Liver (tissue), 9 donors: Measurements from ENCODE around the gene CCT7. TPM values are rescaled to one million over a fixed set of nuclear protein-coding genes. Genes with fewer than 3 reads are reported as not detected.

Experiments
- DNase-seq: peaks from one replicate; pipeline ENCODE4 v3.0.0-alpha.2; 2017; ENCODE audit warnings: low spot score
- H3K27ac ChIP-seq, 2 donors: one replicate each; pipeline ENCODE4 v1.7.0; 2013; ENCODE audit warnings: inconsistent platforms in 2 of 2, low read length in 2 of 2, control low read depth in 1 of 2, low read depth in 1 of 2, mild to moderate bottlenecking in 1 of 2
- H3K27me3 ChIP-seq, 4 donors: one replicate each; pipeline versions ENCODE4 v1.6.1 to v1.7.0; 2013; ENCODE audit warnings: low read length in 3 of 4, inconsistent platforms in 1 of 4, mild to moderate bottlenecking in 1 of 4, moderate library complexity in 1 of 4; ENCODE audit not compliant: control insufficient read depth in 4 of 4, insufficient read depth in 4 of 4
- H3K36me3 ChIP-seq, 4 donors: one replicate each; pipeline versions ENCODE4 v1.6.1 to v1.7.0; 2013; ENCODE audit warnings: low read length in 3 of 4, mild to moderate bottlenecking in 3 of 4, low read depth in 1 of 4, moderate library complexity in 1 of 4; ENCODE audit not compliant: control insufficient read depth in 4 of 4, insufficient read depth in 3 of 4
- H3K4me1 ChIP-seq, 4 donors: one replicate each; pipeline versions ENCODE4 v1.6.1 to v1.7.0; 2013; ENCODE audit warnings: low read length in 3 of 4, mild to moderate bottlenecking in 3 of 4, moderate library complexity in 1 of 4; ENCODE audit not compliant: control insufficient read depth in 4 of 4, insufficient read depth in 4 of 4
- H3K4me3 ChIP-seq, 3 donors: one replicate each; pipeline versions ENCODE4 v1.6.1 to v1.7.0; 2013; ENCODE audit warnings: low read length in 3 of 3, control low read depth in 1 of 3, low read depth in 1 of 3, mild to moderate bottlenecking in 1 of 3
- H3K9ac ChIP-seq, 2 donors: one replicate each; pipeline ENCODE4 v1.7.0; 2013; ENCODE audit warnings: low read length in 2 of 2, mild to moderate bottlenecking in 2 of 2, moderate library complexity in 2 of 2, control low read depth in 1 of 2, low read depth in 1 of 2
- H3K9me3 ChIP-seq, 4 donors: one replicate each; pipeline versions ENCODE4 v1.6.1 to v1.7.0; 2013; ENCODE audit warnings: low read length in 3 of 4; ENCODE audit not compliant: control insufficient read depth in 4 of 4
- EGR1 ChIP-seq, 2 donors: IDR thresholded peaks; 2 replicates each; pipeline ENCODE4 v1.6.1; 2016 to 2018; ENCODE audit warnings: antibody characterized with exemption in 2 of 2, low read depth in 2 of 2
- FOXA1 ChIP-seq: IDR thresholded peaks from 2 replicates; pipeline ENCODE4 v1.6.1; 2016; ENCODE audit warnings: antibody characterized with exemption
- FOXA2 ChIP-seq: IDR thresholded peaks from 2 replicates; pipeline ENCODE4 v1.6.1; 2016; ENCODE audit warnings: antibody characterized with exemption
- GABPA ChIP-seq, 2 donors: IDR thresholded peaks in 1 of 2; conservative IDR thresholded peaks in 1 of 2; 2 replicates each; pipeline ENCODE4 v1.6.1; 2016; ENCODE audit warnings: antibody characterized with exemption in 2 of 2, mild to moderate bottlenecking in 1 of 2, moderate library complexity in 1 of 2
- HNF4A ChIP-seq, 2 donors: conservative IDR thresholded peaks; 2 replicates each; pipeline ENCODE4 v1.6.1; 2016; ENCODE audit warnings: antibody characterized with exemption in 2 of 2, mild to moderate bottlenecking in 2 of 2
- HNF4G ChIP-seq: IDR thresholded peaks from 2 replicates; pipeline ENCODE4 v1.6.1; 2016; ENCODE audit warnings: antibody characterized with exemption
- JUND ChIP-seq, 2 donors: IDR thresholded peaks; 2 replicates each; pipeline ENCODE4 v1.6.1; 2016; ENCODE audit warnings: antibody characterized with exemption in 2 of 2
- NR2F2 ChIP-seq: IDR thresholded peaks from 2 replicates; pipeline ENCODE4 v1.6.1; 2016; ENCODE audit warnings: antibody characterized with exemption
- RAD21 ChIP-seq, 2 donors: IDR thresholded peaks; 2 replicates each; pipeline ENCODE4 v1.6.1; 2016; ENCODE audit warnings: antibody characterized with exemption in 2 of 2, mild to moderate bottlenecking in 2 of 2
- RXRA ChIP-seq, 2 donors: IDR thresholded peaks; 2 replicates each; pipeline ENCODE4 v1.6.1; 2017 to 2018; ENCODE audit warnings: antibody characterized with exemption in 2 of 2, mild to moderate bottlenecking in 1 of 2
- TAF1 ChIP-seq: conservative IDR thresholded peaks from 2 replicates; pipeline ENCODE4 v1.6.1; 2016; ENCODE audit warnings: antibody characterized with exemption, mild to moderate bottlenecking
- YY1 ChIP-seq: IDR thresholded peaks from 2 replicates; pipeline ENCODE4 v1.6.1; 2016; ENCODE audit warnings: antibody characterized with exemption, mild to moderate bottlenecking
- WGBS: extraction: QIAGEN DNeasy Blood & Tissue Kit; methylation state at CpG from one replicate; pipeline ENCODE4 v1.1.7; 2013; 5-methylcytosine and 5-hydroxymethylcytosine counted together
- polyA plus RNA-seq, 2 donors: library from polyadenylated mRNA; stranded (reverse) in 1 of 2; unstranded in 1 of 2; fragments of 200-250 nt in 1 of 2; fragments of >200 nt in 1 of 2; fragmentation: Nextera tagmentation in 1 of 2; extraction: Ambion mirVana in 1 of 2; gene quantifications; one replicate each; pipeline versions ENCODE4 v1.2.1 to v1.2.3, GENCODE V29; 2013 to 2015
- total RNA-seq, 2 donors: library from RNA; depleted of rRNA; stranded (reverse); fragments of >200 nt; gene quantifications; one replicate each; pipeline ENCODE4 v1.2.3, GENCODE V29; 2014
- TF ChIP-seq, protein P1 (sequence below): IDR thresholded peaks from 2 replicates; pipeline ENCODE4 v1.6.1; 2016; ENCODE audit warnings: antibody characterized with exemption, mild to moderate bottlenecking
- TF ChIP-seq, protein P2 (sequence below): IDR thresholded peaks from 2 replicates; pipeline ENCODE4 v1.6.1; 2016; ENCODE audit warnings: antibody characterized with exemption
- TF ChIP-seq, protein P3 (sequence below): IDR thresholded peaks from 2 replicates; pipeline ENCODE4 v1.6.1; 2016; ENCODE audit warnings: antibody characterized with exemption
- TF ChIP-seq, protein P4 (sequence below): IDR thresholded peaks from 2 replicates; pipeline ENCODE4 v1.6.1; 2016; ENCODE audit warnings: antibody characterized with exemption
- TF ChIP-seq, protein P5 (sequence below): fragments of 150-350 bp; IDR thresholded peaks from 2 replicates; pipeline ENCODE4 v1.5.1; 2017; ENCODE audit warnings: improper control_type of control experiment, low read depth, low read length; ENCODE audit not compliant: missing input control
- donor health status: healthy.
- donor health status: healthy.
- donor health status: healthy.
- donor health status: healthy.
- donor health status: healthy.

CCT7 gene
- total and polyA plus RNA-seq, 4 donors = 83.7 to 115 (median 101) TPM

DNA sequence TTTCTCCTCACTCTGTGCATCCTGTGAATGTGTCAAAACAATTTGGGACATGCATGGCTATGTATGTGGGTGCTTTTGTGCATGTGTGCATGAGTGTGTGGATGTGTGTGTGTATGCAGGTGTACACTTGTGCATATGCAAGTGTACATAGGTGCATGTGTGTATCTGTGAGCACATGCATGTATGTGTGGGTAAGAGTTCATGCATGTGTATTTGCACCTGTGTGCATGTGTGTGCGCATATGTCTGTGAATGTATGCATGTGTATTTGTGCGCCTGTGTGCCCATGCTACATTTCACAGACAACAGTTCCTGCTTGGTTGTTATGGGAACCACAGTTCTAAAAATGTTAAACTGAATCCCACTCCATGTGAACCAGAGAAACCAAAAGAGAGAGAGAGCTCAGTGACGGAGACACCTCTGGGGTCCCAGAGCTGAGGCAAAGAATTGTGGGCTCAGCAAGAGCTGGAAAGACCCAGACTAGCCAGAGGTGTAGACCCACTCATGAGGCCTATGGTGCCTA, 52.1 kb downstream of the CCT7 start:
- H3K9me3 ChIP-seq = no peaks in the 10 kb centered on the region
- H3K36me3 ChIP-seq = no peaks in the 10 kb centered on the region
- no peak overlapping the region for H3K9ac ChIP-seq
- no peak overlapping the region for H3K4me3 ChIP-seq
- WGBS = 92% methylated on average over 3 of the region's 3 CpGs
- no peak overlapping the region for H3K27ac ChIP-seq
- DNase-seq = no peak
- peaks cover under 1 to 13% (median 6%) of the 10 kb centered on the region in 4 donors for H3K4me1 ChIP-seq
- TF ChIP-seq HNF4A (conservative IDR thresholded peaks at IDR 0.05) = no peak
- TF ChIP-seq YY1 = no peak
- no peak for TF ChIP-seq GABPA (IDR thresholded peaks at IDR 0.05 in 1 of 2, conservative IDR thresholded peaks at IDR 0.05 in 1 of 2)
- TF ChIP-seq, protein P1, sequence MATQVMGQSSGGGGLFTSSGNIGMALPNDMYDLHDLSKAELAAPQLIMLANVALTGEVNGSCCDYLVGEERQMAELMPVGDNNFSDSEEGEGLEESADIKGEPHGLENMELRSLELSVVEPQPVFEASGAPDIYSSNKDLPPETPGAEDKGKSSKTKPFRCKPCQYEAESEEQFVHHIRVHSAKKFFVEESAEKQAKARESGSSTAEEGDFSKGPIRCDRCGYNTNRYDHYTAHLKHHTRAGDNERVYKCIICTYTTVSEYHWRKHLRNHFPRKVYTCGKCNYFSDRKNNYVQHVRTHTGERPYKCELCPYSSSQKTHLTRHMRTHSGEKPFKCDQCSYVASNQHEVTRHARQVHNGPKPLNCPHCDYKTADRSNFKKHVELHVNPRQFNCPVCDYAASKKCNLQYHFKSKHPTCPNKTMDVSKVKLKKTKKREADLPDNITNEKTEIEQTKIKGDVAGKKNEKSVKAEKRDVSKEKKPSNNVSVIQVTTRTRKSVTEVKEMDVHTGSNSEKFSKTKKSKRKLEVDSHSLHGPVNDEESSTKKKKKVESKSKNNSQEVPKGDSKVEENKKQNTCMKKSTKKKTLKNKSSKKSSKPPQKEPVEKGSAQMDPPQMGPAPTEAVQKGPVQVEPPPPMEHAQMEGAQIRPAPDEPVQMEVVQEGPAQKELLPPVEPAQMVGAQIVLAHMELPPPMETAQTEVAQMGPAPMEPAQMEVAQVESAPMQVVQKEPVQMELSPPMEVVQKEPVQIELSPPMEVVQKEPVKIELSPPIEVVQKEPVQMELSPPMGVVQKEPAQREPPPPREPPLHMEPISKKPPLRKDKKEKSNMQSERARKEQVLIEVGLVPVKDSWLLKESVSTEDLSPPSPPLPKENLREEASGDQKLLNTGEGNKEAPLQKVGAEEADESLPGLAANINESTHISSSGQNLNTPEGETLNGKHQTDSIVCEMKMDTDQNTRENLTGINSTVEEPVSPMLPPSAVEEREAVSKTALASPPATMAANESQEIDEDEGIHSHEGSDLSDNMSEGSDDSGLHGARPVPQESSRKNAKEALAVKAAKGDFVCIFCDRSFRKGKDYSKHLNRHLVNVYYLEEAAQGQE = no peak
- no peak for TF ChIP-seq JUND (IDR thresholded peaks at IDR 0.05)
- no peak for TF ChIP-seq EGR1 (IDR thresholded peaks at IDR 0.05; ENCODE audit: low read depth in 2 of 2)
- no peak for TF ChIP-seq NR2F2
- no peak for TF ChIP-seq HNF4G
- TF ChIP-seq, protein P2, sequence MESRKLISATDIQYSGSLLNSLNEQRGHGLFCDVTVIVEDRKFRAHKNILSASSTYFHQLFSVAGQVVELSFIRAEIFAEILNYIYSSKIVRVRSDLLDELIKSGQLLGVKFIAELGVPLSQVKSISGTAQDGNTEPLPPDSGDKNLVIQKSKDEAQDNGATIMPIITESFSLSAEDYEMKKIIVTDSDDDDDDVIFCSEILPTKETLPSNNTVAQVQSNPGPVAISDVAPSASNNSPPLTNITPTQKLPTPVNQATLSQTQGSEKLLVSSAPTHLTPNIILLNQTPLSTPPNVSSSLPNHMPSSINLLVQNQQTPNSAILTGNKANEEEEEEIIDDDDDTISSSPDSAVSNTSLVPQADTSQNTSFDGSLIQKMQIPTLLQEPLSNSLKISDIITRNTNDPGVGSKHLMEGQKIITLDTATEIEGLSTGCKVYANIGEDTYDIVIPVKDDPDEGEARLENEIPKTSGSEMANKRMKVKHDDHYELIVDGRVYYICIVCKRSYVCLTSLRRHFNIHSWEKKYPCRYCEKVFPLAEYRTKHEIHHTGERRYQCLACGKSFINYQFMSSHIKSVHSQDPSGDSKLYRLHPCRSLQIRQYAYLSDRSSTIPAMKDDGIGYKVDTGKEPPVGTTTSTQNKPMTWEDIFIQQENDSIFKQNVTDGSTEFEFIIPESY = no peak
- no peak for TF ChIP-seq FOXA2
- no peak for TF ChIP-seq RXRA (IDR thresholded peaks at IDR 0.05)
- no peak for TF ChIP-seq FOXA1
- TF ChIP-seq RAD21 (IDR thresholded peaks at IDR 0.05) = no peak
- TF ChIP-seq, protein P3, sequence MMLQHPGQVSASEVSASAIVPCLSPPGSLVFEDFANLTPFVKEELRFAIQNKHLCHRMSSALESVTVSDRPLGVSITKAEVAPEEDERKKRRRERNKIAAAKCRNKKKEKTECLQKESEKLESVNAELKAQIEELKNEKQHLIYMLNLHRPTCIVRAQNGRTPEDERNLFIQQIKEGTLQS = no peak
- TF ChIP-seq, protein P4, sequence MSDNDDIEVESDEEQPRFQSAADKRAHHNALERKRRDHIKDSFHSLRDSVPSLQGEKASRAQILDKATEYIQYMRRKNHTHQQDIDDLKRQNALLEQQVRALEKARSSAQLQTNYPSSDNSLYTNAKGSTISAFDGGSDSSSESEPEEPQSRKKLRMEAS = no peak
- TF ChIP-seq, protein P5, sequence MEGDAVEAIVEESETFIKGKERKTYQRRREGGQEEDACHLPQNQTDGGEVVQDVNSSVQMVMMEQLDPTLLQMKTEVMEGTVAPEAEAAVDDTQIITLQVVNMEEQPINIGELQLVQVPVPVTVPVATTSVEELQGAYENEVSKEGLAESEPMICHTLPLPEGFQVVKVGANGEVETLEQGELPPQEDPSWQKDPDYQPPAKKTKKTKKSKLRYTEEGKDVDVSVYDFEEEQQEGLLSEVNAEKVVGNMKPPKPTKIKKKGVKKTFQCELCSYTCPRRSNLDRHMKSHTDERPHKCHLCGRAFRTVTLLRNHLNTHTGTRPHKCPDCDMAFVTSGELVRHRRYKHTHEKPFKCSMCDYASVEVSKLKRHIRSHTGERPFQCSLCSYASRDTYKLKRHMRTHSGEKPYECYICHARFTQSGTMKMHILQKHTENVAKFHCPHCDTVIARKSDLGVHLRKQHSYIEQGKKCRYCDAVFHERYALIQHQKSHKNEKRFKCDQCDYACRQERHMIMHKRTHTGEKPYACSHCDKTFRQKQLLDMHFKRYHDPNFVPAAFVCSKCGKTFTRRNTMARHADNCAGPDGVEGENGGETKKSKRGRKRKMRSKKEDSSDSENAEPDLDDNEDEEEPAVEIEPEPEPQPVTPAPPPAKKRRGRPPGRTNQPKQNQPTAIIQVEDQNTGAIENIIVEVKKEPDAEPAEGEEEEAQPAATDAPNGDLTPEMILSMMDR = no peak
- no peak for TF ChIP-seq TAF1
- H3K27me3 ChIP-seq = peaks cover 0 to 11% (median 6%) of the 10 kb centered on the region in 4 donors
